Caki2 (cell line): Measurements from ENCODE around the gene TMEM131. TPM values are rescaled to one million over a fixed set of nuclear protein-coding genes. Genes with fewer than 3 reads are reported as not detected.
"Not testable (repeated sequence)": the region's sequence is repeated elsewhere in the genome, so short reads cannot be mapped to it uniquely, and the experiment has no call there.

Experiments used
- DNase-seq: peaks from one replicate; pipeline ENCODE4 v3.0.0-alpha.2; 2015; ENCODE audit warnings: low read depth
- in situ Hi-C: cut with HindIII; loops from 2 replicates; pipeline ENCODE4 v1.10.0; 2016; ENCODE audit warnings: low sequenced_read_pairs, low pct_unique_long_range_greater_than_20kb, mixed read lengths
- total RNA-seq: library from RNA; depleted of rRNA; stranded (reverse); fragments of >200 nt; shearing (Covaris generic); gene quantifications from 2 replicates; pipeline ENCODE4 v1.2.3, GENCODE V29; 2014; ENCODE audit warnings: low replicate concordance; rRNA removed

TMEM131 gene
- total RNA-seq, 1 experiment from 2014 or later = 11.0 TPM

DNA sequence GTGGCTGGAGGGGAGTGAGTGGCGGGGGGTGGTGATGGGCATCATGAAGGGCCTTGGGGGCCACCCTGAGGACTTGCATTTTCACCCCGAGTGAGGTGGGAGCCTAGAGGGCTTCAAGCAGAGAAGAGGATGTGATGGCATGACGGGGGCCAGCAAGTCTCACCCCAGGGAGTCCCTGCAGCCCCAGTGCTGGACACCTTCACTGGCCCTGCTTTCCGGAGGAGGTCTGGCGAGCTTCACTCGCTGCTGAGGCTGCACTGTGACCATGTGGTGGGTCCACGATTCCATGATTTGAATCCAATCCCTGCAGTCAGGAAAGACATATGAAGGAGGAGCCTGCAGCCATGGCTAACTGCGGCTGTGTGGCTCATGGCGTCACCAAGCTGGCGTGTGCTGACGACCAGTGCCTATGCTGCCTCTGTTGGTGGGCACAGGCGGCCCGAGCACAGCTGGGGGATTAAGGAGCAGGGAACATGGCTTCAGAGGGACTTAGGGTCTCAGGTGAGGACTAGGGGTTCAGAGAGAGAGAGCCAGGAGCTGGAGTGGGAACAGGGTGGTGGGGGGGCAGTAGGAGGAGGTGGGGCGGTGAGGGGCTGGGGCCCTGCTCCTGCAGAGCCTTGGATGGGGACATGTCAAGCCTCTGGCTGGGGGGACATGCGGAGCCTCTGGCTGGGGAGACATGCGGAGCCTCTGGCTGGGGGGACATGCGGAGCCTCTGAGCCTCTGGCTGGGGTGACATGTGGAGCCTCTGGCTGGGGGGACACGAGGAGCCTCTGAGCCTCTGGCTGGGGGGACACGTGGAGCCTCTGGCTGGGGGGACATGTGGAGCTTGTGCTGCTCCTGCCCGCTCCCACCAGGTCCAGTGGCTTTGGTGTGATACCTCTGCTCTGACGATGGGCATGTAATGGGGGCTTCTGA is 278.8 kb downstream of the TMEM131 start:
- in situ Hi-C loops = no loop called here
- DNase-seq = no peak

DNA sequence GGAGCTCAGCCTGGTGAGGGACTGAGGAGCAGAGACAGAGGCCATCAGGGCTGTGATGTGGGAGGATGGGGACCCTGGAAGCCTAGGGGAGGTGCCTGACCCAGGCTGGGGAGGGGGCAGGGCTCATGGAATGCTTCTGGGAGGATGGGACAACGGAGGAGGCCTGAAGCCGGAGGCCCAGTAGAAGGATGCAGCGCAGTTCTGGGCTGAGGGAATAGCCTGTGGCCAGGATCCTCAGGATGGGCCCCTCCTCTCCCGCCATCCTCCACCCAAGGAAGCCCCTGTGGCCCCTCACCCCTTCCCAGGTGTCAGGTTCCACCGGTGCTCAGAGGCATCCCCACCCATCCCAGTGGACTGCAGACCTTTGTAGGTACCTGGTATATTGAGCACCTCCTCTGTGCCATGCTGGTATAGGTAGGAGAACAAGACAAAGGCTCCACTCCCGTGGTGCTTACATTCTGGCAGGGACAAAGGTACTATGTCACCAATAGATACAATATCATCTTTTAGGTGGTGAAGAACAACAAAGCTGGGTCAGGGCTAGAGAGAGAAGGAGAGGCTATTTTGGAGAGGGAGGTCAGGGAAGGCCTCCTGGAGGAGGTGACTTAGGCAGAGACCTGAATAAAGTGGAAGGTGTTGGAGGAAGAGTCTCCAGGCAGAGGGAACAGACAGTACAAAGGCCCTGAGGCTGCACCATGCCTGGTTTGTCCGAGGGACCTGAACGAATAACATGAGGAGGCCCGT is 279.6 kb downstream of the TMEM131 start:
- DNase-seq = no peak
- in situ Hi-C loops = no loop called here

DNA sequence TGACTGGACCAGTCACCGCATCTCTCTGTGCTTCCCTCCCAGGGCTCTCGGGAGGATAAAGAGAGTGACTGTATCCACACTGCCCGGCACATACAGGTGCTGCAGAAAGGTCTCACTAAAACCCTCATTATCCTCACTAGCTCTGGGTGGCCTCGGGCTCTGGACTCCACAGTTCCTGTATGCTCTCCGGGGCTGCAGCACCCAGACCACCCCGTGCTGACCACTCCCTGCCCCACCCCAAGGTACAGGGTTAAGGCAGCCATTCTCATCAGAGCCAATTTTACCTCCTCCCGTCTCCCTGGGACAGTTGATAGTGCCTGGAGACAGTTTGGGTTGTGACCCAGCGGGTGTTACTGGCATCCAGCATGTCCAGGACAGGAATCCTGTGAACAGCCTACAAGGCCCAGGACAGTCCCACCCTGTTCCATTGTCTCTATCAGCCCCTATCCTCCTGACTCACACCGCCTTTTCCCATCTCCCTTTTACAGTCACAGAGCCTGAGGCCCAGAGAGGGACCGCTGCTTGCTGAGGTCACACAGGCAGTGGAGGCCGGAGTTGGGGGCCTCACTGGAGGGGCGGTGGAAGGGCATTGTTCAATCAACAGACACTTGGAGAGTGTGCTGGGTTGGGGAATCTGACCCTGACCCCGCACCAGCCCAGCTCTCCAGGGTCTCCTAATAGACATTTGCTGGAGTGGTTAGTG is 280.6 kb downstream of the TMEM131 start:
- in situ Hi-C loops = no loop called here
- no peak for DNase-seq

DNA sequence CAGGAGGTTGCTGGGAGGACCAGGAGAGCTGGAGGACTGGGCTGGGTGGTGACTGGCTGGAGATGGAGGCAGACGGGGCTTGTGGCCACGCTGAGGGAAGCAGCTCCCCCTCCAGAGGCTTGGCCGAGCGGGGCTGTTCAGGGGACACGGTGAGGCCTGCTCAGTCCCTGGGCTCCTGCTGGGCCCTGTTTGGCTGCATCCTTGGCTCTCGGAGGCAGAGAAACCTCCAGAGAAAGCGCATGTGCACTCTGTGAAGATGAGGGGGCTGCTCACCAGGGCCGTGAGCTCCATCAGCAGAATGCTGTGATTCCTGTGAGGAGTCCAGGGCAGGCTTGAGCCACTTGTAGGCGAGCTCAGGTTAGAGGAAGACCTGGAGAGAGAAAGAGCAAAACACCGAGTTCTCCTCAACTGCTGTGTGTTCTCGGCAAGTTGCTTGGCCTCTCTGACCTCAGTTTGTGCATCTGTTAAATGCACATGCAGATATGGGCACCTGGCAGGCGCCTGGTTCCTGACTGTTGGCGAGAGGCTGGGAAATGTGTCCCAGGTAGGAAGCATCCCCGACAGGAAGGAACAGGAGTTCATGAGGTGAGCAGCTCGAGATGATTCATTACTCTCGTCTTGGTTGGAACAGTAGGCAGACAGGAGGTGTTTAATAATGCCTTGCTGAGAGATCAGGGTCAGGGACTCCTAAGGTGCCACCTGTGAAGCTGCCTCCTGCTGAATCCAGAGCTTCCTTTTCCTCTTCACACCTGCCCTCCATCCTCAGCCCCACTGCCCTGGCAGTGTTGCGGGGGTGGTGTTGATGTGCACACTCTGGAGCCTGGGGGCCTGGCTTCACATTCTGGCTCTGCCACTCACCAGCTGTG is 281.4 kb downstream of the TMEM131 start:
- no peak for DNase-seq
- in situ Hi-C loops = no loop called here

DNA sequence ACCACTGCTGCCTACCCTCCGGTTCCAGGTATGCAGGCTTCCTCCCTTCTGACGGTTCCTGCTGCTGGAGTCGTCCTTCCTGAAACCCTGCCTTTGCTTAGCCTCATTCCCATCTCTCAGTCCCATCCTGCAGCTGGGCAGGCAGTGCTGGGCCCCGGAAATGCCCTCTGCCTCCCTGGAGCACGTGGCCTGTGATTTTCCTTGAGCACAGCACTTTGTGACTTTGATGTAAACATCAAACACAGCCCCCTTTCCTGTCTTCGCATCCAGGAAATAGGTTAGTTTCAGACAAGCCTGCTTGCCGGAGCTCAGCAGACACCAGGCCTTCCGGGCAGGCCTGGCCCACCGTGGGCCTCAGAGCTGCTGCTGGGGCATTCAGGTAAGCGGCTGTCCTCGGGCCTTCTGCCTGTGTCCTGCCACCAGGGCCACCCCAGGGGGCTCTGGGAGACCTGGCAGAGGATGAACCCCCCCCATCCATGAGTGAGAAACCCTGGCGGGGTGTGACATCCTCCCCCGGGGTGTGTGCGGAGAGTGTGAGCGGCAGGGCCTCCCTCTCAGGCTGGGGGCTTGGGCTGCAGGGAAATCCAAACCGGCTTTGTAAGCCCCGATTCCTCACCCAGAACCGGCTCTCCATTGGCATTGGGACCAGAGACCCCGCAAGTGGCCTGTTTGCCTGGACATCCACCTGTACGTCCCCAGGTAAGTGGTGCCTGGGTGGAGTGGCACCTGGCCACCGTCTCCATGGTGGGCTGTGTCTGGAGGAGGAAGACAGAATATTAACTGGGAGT is 282.3 kb downstream of the TMEM131 start, which contains the start of gene ZAP70:
Gene ZAP70, plus strand, starts transcription at position 281 of the 788 bp plus-strand sequence. CDS start 10,461 bp downstream, outside the sequence.
- no peak for DNase-seq
- in situ Hi-C loops = no loop called here

DNA sequence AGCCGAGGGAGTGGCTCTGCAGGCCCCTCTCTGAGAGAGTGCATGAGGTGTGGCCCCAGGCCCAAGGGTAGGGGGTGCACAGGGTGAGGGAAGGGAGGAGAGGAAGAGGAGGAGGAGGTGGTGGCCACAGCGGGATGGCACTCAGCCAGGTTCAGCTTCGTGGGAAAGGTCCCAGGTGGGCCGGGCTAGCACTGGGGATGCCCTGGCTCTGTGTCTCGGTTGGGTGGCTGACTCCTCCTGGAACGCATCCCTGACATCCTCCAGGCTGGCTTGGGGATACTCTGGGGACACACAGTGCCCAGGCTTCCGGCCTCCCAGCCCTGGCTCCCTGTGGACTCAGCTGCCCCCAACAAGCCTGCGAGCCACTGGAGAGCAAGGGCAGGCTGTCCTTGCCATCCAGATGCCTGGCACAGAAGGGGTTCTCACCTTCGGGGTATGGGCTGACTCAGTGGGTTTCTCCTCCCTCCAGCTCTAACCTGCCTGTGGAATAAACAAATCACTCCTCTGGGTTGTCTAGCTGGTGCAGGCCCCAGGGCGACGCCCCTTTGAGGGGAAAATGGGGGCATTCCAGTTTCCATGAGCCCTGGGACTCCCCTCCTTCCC is 283.0 kb downstream of the TMEM131 start:
- in situ Hi-C loops = no loop called here
- no peak for DNase-seq

DNA sequence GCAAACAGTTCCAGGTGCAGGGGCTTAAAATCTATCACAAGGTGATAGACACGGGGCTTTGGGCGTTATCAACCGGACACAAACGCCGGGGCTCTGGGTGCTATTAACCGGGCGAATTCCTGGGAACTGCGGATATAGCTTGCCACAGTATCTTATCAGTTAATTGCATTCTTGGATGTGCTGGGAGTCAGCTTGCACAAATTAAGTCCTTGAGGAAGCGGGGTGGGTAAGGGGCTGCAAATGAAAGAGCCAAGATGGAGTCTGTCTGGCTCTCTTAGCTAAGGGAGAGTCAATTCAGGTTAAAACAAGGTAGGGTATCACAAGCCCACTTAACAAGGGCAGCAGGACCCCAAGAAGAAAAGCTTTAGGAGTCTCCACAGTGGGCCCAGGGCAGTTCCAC is 283.6 kb downstream of the TMEM131 start:
- DNase-seq, in situ Hi-C loops: not testable (repeated sequence)

DNA sequence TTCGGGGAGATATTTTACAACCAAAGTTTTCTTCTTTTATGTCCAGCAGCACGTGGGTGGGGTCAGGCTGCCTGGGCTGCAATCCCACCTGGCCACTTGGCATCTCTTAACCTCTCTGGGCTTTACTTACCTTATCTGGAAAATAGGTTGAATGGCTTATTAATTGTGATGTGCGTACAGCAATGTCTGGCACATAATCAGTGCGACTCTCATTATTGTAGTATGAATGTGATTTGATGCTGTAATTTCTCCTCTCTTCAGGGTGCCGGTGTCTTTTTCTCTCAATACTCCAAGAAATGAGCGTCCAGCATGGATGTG is 284.4 kb downstream of the TMEM131 start:
- no peak for DNase-seq
- in situ Hi-C loops = no loop called here

DNA sequence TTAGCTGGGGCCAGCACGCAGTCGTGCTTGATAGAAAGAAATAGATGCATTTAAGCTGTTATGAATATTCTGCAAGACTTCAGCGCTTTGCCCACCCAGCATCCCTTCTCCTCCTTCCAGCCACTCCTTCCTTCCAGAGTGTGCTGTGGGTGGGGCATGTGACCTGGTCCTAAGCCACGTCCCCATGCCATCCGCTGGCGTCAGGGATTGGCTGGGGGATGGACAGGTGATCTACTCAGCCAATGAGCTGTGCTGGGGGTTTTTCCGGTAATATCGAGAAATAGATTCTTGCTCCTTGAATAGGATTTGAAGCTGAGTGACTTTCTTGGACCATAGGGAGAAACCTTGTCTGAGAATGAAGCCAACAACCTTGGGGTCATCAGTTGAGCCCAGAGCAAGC is 287.1 kb downstream of the TMEM131 start:
- no peak for DNase-seq
- in situ Hi-C loops = no loop called here

DNA sequence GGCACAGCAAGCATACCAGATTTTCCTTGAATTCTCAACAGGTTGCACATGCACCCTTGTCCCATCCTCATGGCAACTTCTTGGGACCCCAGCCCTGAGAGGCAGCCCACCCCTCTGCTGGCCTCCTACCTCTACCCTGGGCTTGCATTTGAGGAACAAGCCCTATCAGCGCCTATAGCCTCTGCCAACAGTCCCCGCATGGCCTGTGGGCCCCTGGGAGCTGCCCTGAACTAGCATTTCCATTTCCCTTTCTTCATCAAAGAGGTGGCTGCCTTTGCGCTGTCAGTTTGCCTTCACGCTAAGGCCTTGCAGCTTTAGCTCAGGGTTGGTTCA is 287.7 kb downstream of the TMEM131 start:
- no peak for DNase-seq
- in situ Hi-C loops = no loop called here

DNA sequence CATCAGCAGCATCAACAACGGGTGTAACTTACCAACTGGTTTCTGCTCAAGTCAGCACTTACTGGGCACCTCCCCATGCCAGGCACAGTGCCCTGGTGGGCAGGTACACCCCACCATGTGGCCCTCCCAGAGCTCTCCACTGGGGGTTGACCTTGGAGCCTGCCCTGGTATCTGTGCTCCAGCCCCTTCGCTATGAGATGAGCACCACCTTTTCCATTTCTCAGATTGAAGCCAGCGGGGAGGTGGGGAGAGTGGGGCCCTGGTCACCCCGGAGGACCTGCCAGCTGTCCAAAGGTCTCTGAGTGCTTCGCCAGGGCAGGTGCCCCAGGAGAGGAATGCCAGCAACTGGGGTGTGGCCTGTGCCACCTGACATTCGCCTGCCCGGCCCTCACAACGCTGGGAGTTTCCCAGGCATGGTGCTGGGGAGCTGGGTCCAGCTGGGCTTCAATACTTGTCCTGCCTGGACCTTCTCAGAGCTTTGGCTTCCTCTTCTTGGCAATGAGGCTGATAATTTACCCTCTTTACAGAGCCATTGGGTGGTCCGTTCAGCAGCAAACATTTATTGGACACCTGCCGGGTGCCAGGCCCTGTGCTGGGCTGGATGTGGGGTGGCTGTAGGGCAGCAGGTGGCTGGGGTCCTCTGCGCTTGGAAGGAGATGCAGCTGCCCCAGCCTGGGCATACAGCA is 288.2 kb downstream of the TMEM131 start:
- DNase-seq = no peak
- in situ Hi-C loops = no loop called here

DNA sequence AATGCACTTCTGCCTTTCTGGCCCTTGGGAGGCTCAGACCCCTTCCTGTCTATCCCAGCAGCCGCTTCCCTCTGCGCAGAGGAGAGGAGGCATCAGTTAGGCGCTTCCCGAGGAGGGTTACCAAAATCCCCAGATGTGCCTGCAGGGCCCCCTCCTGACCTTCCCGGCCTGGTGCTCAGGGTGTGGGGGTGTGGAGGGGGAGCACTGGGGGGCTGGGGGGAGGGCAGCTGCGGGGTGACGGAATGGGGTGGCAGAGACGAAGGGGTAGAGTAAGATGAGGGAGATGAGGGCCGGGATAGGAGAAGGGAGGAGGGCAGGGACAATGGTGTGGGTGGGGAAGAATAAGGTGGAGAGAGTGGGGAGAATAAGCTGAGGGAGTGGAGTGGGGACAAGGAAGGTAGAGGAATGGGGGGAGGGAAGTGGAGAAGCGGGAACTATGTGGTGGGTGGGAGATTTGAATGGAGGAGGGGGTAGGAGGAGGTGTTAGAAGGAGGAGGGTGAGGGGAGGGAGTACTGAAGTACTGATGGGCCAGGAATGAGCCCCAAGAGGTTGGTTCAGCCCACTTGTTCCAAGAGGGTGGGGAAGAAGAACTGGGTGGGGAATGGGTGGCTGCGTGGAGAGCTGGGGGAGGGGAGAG is 288.9 kb downstream of the TMEM131 start:
- DNase-seq = no peak
- in situ Hi-C loops = no loop called here

Other genes starting within 250 kb of the TMEM131 start
- not detected in 2 replicates for gene VWA3B, start 91.2 kb upstream of the TMEM131 start, total RNA-seq